SU-DHL-6 (cell line): ENCODE results near the gene OR4E2.

Source experiments
- EZH2phosphoT487 ChIP-seq: fragments of 200-600 bp; sonication (generic), shearing (Covaris generic); conservative IDR thresholded peaks from 2 replicates; pipeline ENCODE4 v1.6.1; 2018; ENCODE audit warnings: mild to moderate bottlenecking, antibody characterized with exemption, low read length, moderate library complexity, mixed read lengths
- TF ChIP-seq, protein P1 (sequence below): fragments of 200-600 bp; sonication (generic); IDR thresholded peaks from one replicate; pipeline ENCODE4 v1.5.1; 2017; ENCODE audit warnings: antibody characterized with exemption, mild to moderate bottlenecking, low read length, moderate library complexity; ENCODE audit not compliant: insufficient read depth, poor library complexity, severe bottlenecking

DNA sequence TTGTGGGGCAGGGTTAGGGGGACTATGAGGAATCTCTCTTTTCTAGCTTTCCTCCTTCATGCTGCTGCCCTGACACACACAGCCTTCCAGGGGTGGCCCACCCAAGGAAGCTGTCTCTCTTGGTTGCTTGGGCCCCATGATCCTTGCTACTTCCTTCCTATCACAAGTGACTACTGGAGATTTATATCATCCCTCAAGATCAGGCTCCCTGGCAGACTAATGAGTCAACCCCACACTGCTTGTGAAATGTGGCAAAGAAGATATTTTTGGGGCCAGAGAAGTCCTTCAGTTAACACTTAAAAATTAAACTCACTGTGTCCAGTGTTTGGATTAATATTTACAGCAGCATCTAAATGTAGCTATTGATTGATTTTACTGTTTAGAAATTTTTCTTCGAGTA is 18.5 kb downstream of the OR4E2 start:
- no peak for TF ChIP-seq EZH2phosphoT487
- TF ChIP-seq, protein P1, sequence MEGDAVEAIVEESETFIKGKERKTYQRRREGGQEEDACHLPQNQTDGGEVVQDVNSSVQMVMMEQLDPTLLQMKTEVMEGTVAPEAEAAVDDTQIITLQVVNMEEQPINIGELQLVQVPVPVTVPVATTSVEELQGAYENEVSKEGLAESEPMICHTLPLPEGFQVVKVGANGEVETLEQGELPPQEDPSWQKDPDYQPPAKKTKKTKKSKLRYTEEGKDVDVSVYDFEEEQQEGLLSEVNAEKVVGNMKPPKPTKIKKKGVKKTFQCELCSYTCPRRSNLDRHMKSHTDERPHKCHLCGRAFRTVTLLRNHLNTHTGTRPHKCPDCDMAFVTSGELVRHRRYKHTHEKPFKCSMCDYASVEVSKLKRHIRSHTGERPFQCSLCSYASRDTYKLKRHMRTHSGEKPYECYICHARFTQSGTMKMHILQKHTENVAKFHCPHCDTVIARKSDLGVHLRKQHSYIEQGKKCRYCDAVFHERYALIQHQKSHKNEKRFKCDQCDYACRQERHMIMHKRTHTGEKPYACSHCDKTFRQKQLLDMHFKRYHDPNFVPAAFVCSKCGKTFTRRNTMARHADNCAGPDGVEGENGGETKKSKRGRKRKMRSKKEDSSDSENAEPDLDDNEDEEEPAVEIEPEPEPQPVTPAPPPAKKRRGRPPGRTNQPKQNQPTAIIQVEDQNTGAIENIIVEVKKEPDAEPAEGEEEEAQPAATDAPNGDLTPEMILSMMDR, result no peak
